CD14-positive monocyte (primary cell): ENCODE measurements around the gene STAP2. TPM values are rescaled to one million over a fixed set of nuclear protein-coding genes. Genes with fewer than 3 reads are reported as not detected.
A peak's percentile ranks its signal among the peaks of the same experiment; 100 is the strongest.

ENCODE experiments used
- DNase-seq, 3 donors: peaks; one replicate each; pipeline ENCODE4 v3.0.0-alpha.2; 2011 to 2022
- H2AFZ ChIP-seq: 2 replicates; pipeline ENCODE4 v1.6.0; 2012; ENCODE audit warnings: mild to moderate bottlenecking, low read depth, low read length, inconsistent platforms; ENCODE audit not compliant: insufficient read depth, poor library complexity, severe bottlenecking
- H3K27ac ChIP-seq, 2 donors: 1 replicate in 1 of 2; 2 replicates in 1 of 2; pipeline ENCODE4 v1.5.1; 2012 to 2013; ENCODE audit warnings: low read length in 2 of 2, control low read depth in 1 of 2, inconsistent platforms in 1 of 2, low read depth in 1 of 2, mild to moderate bottlenecking in 1 of 2
- H3K27me3 ChIP-seq, 2 donors: one replicate each; pipeline versions ENCODE4 v1.6.0 to v1.6.1; 2011 to 2013; ENCODE audit warnings: low read length in 2 of 2; ENCODE audit not compliant: control insufficient read depth in 2 of 2, insufficient read depth in 2 of 2
- H3K36me3 ChIP-seq, 2 donors: replicated peaks in 1 of 2; 1 replicate in 1 of 2; 2 replicates in 1 of 2; pipeline versions ENCODE4 v1.5.1 to v1.6.1; 2012 to 2013; ENCODE audit warnings: low read length in 2 of 2, control low read depth in 1 of 2, inconsistent platforms in 1 of 2, mild to moderate bottlenecking in 1 of 2; ENCODE audit not compliant: insufficient read depth in 2 of 2, control insufficient read depth in 1 of 2
- H3K4me1 ChIP-seq, 2 donors: 1 replicate in 1 of 2; 2 replicates in 1 of 2; pipeline versions ENCODE4 v1.5.1 to v1.6.1; 2012 to 2013; ENCODE audit warnings: low read length in 2 of 2, control low read depth in 1 of 2, inconsistent platforms in 1 of 2, mild to moderate bottlenecking in 1 of 2, moderate library complexity in 1 of 2; ENCODE audit not compliant: insufficient read depth in 2 of 2, control insufficient read depth in 1 of 2
- H3K4me2 ChIP-seq: replicated peaks from 2 replicates; pipeline ENCODE3; 2012; ENCODE audit warnings: low read length, moderate library complexity, mild to moderate bottlenecking; ENCODE audit not compliant: poor library complexity, severe bottlenecking; ENCODE audit errors: extremely low read depth
- H3K4me3 ChIP-seq, 3 experiments: fragments of 200-600 bp in 1 of 3; sonication (generic) in 1 of 3; replicated peaks in 1 of 3; 1 replicate in 2 of 3; 2 replicates in 1 of 3; pipeline ENCODE4 v1.5.1; 2011 to 2013; ENCODE audit warnings: low read length in 3 of 3, mild to moderate bottlenecking in 3 of 3, control low read depth in 2 of 3, low read depth in 2 of 3, inconsistent platforms in 1 of 3, moderate library complexity in 1 of 3
- H3K79me2 ChIP-seq: 2 replicates; pipeline ENCODE4 v1.6.0; 2012; ENCODE audit warnings: mild to moderate bottlenecking, control low read depth, inconsistent platforms, low read length, moderate library complexity; ENCODE audit not compliant: insufficient read depth
- H3K9ac ChIP-seq: 2 replicates; pipeline ENCODE4 v1.6.0; 2017; ENCODE audit warnings: low read length, mild to moderate bottlenecking; ENCODE audit not compliant: insufficient read depth, poor library complexity, severe bottlenecking
- H3K9me3 ChIP-seq, 2 donors: replicated peaks in 1 of 2; 1 replicate in 1 of 2; 2 replicates in 1 of 2; pipeline versions ENCODE4 v1.5.1 to v1.6.1; 2012 to 2013; ENCODE audit warnings: low read length in 2 of 2, control low read depth in 1 of 2; ENCODE audit not compliant: control insufficient read depth in 1 of 2, insufficient read depth in 1 of 2
- H4K20me1 ChIP-seq: 2 replicates; pipeline ENCODE4 v1.6.0; 2012; ENCODE audit warnings: mild to moderate bottlenecking, low read length, control low read depth, moderate library complexity; ENCODE audit not compliant: insufficient read depth
- H3K27ac Mint-ChIP-seq, 7 donors: one replicate each; pipeline ENCODE4 v1.8.0; 2020; ENCODE audit warnings: mild to moderate bottlenecking in 7 of 7, mixed read lengths in 7 of 7, moderate library complexity in 6 of 7, inconsistent platforms in 2 of 7
- H3K27me3 Mint-ChIP-seq, 3 donors: one replicate each; pipeline ENCODE4 v1.8.0; 2021 to 2022; ENCODE audit warnings: low read depth in 3 of 3, mild to moderate bottlenecking in 3 of 3, mixed read lengths in 3 of 3, moderate library complexity in 3 of 3, inconsistent platforms in 1 of 3
- H3K36me3 Mint-ChIP-seq, 2 donors: one replicate each; pipeline ENCODE4 v1.8.0; 2020; ENCODE audit warnings: mixed read lengths in 2 of 2, inconsistent platforms in 1 of 2, mild to moderate bottlenecking in 1 of 2
- H3K4me1 Mint-ChIP-seq: one replicate; pipeline ENCODE4 v1.8.0; 2020; ENCODE audit warnings: mild to moderate bottlenecking, mixed read lengths
- H3K4me3 Mint-ChIP-seq, 2 donors: one replicate each; pipeline ENCODE4 v1.8.0; 2020; ENCODE audit warnings: mild to moderate bottlenecking in 2 of 2, mixed read lengths in 2 of 2, moderate library complexity in 1 of 2
- H3K9me3 Mint-ChIP-seq, 7 donors: one replicate each; pipeline ENCODE4 v1.8.0; 2020 to 2022; ENCODE audit warnings: mixed read lengths in 7 of 7, mild to moderate bottlenecking in 6 of 7, moderate library complexity in 6 of 7, inconsistent platforms in 2 of 7
- WGBS: methylation state at CpG from one replicate; pipeline ENCODE4 v1.1.5; 2013; ENCODE audit warnings: missing lambda C conversion rate; ENCODE audit not compliant: insufficient coverage; 5-methylcytosine and 5-hydroxymethylcytosine counted together
- intact Hi-C, 2 donors: fragments of 100-400 bp; cut with micrococcal nuclease; formaldehyde crosslinking; loops; one replicate each; pipeline versions ENCODE4 v1.15.0 to v1.15.1; 2023
- polyA plus RNA-seq, 3 donors: library from polyadenylated mRNA; depleted of rRNA in 1 of 3; unstranded in 2 of 3; stranded (reverse) in 1 of 3; fragments of 300-500 nt in 2 of 3; fragments of >200 nt in 1 of 3; fragmentation: Illumina TruSeq in 2 of 3; gene quantifications; 1 replicate in 2 of 3; 2 replicates in 1 of 3; pipeline ENCODE4 v1.2.3, GENCODE V29; 2012 to 2021
- TF ChIP-seq, protein P1 (sequence below): fragments of 200-600 bp; IDR thresholded peaks from one replicate; pipeline ENCODE4 v1.8.0; 2022; ENCODE audit warnings: antibody characterized with exemption, mild to moderate bottlenecking

STAP2 gene
- polyA plus RNA-seq, 3 donors = 0.11 to 0.17 TPM; not detected in 1

DNA sequence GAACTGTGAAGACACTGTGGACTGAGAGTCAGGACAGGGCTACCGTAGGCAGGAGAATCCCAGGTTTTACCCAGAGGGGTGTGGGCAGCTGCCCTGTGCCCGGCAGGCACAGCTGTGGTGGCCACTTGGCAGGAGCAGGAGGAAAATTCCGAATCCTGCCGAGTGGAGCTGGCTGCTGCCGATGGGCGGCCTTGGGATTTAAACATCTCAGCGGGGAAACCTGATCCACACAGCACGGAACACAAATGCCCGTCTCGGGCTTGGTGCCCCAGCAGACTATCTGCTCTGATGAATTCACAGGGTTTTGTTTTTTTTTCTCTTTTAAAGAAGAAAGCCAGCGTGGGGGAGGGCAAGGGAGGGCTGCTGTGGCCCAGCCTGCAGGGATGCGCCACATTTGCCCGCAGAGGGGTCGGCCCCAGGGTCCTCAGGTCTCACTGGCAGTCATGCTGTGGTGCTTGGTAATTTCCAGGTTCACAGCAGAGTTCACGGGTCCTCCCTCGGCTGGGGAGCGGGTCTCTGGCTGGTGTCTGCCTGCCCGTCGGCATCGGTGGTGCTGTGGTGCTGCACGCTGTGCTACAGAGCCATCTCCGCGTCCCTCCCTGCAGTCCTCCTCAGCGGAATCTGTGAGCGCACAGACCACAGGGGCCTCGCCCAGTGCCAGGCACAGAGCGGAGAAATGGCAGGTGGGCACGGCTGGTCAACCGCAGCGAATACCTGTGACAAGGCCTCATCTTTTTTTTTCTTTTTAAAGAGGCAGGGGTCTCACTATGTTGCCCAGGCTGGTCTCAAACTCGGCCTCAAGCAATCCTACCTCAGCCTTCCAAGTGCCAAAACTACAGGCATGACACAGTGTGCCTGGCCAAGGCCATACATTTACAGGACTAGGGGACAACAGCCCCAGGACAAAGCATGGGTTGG, 32.9 kb upstream of the STAP2 start:
- H3K27me3 ChIP-seq = no peaks in the 10 kb centered on the region
- no peaks in the 10 kb centered on the region for H3K9me3 ChIP-seq
- peaks cover 24 to 44% of the 10 kb centered on the region in 2 donors for H3K36me3 Mint-ChIP-seq
- H3K79me2 ChIP-seq = peaks cover 92% of the 10 kb centered on the region
- H3K4me2 ChIP-seq = no peak overlapping the region
- TF ChIP-seq, protein P1, sequence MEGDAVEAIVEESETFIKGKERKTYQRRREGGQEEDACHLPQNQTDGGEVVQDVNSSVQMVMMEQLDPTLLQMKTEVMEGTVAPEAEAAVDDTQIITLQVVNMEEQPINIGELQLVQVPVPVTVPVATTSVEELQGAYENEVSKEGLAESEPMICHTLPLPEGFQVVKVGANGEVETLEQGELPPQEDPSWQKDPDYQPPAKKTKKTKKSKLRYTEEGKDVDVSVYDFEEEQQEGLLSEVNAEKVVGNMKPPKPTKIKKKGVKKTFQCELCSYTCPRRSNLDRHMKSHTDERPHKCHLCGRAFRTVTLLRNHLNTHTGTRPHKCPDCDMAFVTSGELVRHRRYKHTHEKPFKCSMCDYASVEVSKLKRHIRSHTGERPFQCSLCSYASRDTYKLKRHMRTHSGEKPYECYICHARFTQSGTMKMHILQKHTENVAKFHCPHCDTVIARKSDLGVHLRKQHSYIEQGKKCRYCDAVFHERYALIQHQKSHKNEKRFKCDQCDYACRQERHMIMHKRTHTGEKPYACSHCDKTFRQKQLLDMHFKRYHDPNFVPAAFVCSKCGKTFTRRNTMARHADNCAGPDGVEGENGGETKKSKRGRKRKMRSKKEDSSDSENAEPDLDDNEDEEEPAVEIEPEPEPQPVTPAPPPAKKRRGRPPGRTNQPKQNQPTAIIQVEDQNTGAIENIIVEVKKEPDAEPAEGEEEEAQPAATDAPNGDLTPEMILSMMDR = no peak
- no peak overlapping the region for H2AFZ ChIP-seq
- H3K4me1 Mint-ChIP-seq = peaks cover 72% of the 10 kb centered on the region
- no peaks in the 10 kb centered on the region for H3K27me3 Mint-ChIP-seq
- peaks cover 70 to 75% of the 10 kb centered on the region in 2 donors for H3K4me1 ChIP-seq
- intact Hi-C loops = no loop called here
- DNase-seq = no peak
- peaks cover 100% of the 10 kb centered on the region for H4K20me1 ChIP-seq
- H3K9ac ChIP-seq = peak overlapping the region; percentile 70
- no peaks in the 10 kb centered on the region for H3K9me3 Mint-ChIP-seq
- H3K4me3 Mint-ChIP-seq = peak overlapping the region in 1 of 2 donors; percentile 9
- WGBS = 96% methylated on average over 30 of the region's 31 CpGs
- no peak overlapping the region for H3K4me3 ChIP-seq
- peak overlapping the region in 2 of 7 donors; percentile 30 to 75 for H3K27ac Mint-ChIP-seq
- H3K27ac ChIP-seq = no peak overlapping the region
- peaks cover 3 to 10% of the 10 kb centered on the region in 2 donors for H3K36me3 ChIP-seq

DNA sequence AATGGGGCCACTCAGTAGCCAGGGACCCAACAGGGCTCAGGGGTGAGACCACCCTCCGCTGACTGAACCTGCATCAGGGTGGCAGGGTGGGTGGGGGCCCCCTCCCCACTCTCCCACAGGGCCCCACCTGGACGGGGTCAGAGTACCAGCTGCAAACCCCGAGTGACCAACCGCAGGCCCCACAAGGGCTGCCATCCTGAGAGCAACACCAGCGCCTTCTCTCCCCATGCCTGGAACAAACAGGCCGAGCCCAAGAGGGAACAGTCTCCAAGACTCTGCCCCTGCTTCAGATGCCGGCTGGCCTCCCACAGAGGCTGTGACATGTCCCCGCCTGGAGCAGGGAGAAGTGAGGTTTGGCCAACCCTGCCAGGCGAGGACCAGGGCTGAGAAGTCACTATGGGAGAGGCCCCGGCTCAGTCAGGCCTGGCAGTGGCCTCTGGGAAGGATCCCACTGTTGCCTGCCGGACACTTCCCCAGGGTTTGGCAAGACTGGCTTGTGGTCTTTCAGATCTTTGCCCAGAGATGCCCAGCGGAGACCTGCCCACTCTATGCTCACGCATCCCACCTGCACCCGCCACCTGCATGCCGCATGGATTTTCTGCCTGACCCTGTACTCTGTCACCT, 31.9 kb upstream of the STAP2 start:
- peak overlapping the region in 1 of 3 experiments; percentile 75 for H3K4me3 ChIP-seq
- H3K9ac ChIP-seq = peak overlapping the region; percentile 70
- 88% methylated on average over 14 of the region's 15 CpGs for WGBS
- no peaks in the 10 kb centered on the region for H3K9me3 ChIP-seq
- H2AFZ ChIP-seq = no peak overlapping the region
- peaks cover 100% of the 10 kb centered on the region for H4K20me1 ChIP-seq
- H3K27me3 ChIP-seq = no peaks in the 10 kb centered on the region
- TF ChIP-seq, protein P1 = no peak
- DNase-seq = no peak
- Mint-ChIP-seq H3K27ac (peak overlapping the region in 4 of 7 donors; percentile 30 to 67 (median 58)), H3K4me1 (peaks cover 62% of the 10 kb centered on the region), H3K4me3 (no peak overlapping the region), H3K36me3 (peaks cover 32 to 49% of the 10 kb centered on the region in 2 donors), H3K9me3 (no peaks in the 10 kb centered on the region), H3K27me3 (no peaks in the 10 kb centered on the region)
- peak overlapping the region; percentile 88 for H3K4me2 ChIP-seq
- peak overlapping the region; percentile 58 to 82 for H3K27ac ChIP-seq
- peaks cover 12 to 20% of the 10 kb centered on the region in 2 donors for H3K36me3 ChIP-seq
- peaks cover 60 to 65% of the 10 kb centered on the region in 2 donors for H3K4me1 ChIP-seq
- intact Hi-C loops = no loop called here
- H3K79me2 ChIP-seq = peaks cover 82% of the 10 kb centered on the region
